Coronary artery (tissue), 2 donors: ENCODE results near the gene HAS3.

Source experiments
- DNase-seq: peaks from one replicate; pipeline ENCODE4 v3.0.0-alpha.2; 2017; ENCODE audit warnings: low spot score
- H3K27ac ChIP-seq, 2 donors: fragments of 200-600 bp; sonication (generic); one replicate each; pipeline ENCODE4 v1.5.1; 2016 to 2019
- H3K4me3 ChIP-seq: fragments of 200-600 bp; sonication (generic); 2 replicates; pipeline ENCODE4 v1.5.1; 2016; ENCODE audit warnings: mild to moderate bottlenecking, moderate library complexity
- CTCF ChIP-seq: fragments of 200-600 bp; sonication (generic); IDR thresholded peaks from one replicate; pipeline ENCODE4 v1.5.1; 2019; ENCODE audit warnings: antibody characterized with exemption

HAS3 gene

GRCh38 chr16:69079697-69080096 is 25.8 kb upstream of the HAS3 start:
- DNase-seq: no peak
- Histone ChIP-seq H3K27ac (no peak overlapping the region), H3K4me3 (no peak overlapping the region)
- no peak for TF ChIP-seq CTCF

- H3K4me3 ChIP-seq: no peak overlapping the region
- no peak overlapping the region for H3K27ac ChIP-seq
- TF ChIP-seq CTCF: no peak
- DNase-seq: no peak
These were observed 22.0 kb upstream of the HAS3 start for GRCh38 chr16:69083306-69083941.

DNA sequence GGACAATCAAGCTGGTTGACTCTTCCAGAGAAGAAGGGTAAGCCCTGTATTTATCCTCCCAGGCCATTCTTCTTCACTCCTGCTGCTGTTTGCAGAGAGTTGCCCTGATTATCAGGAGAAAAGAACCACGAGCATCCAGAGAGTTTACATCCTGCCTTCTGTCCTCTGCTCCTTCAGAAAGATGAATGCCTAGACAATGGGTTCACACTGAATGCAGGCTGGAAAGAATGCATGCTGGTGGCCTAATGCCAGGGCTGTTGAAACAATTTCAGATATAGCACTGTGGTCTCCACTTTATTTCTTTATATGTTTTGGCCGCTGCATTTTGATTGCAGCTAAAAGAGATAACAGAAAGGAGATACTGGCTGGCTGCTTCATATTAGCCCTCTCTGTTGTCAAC is 21.2 kb upstream of the HAS3 start:
- TF ChIP-seq CTCF: no peak
- no peak overlapping the region for H3K4me3 ChIP-seq
- H3K27ac ChIP-seq: no peak overlapping the region
- no peak for DNase-seq

GRCh38 chr16:69085032-69085695 is 20.3 kb upstream of the HAS3 start:
- Histone ChIP-seq H3K27ac (no peak overlapping the region), H3K4me3 (no peak overlapping the region)
- TF ChIP-seq CTCF: no peak
- no peak for DNase-seq

GRCh38 chr16:69087161-69087581 is 18.3 kb upstream of the HAS3 start:
- DNase-seq: no peak
- Histone ChIP-seq H3K4me3 (no peak overlapping the region), H3K27ac (no peak overlapping the region)
- no peak for TF ChIP-seq CTCF

DNA sequence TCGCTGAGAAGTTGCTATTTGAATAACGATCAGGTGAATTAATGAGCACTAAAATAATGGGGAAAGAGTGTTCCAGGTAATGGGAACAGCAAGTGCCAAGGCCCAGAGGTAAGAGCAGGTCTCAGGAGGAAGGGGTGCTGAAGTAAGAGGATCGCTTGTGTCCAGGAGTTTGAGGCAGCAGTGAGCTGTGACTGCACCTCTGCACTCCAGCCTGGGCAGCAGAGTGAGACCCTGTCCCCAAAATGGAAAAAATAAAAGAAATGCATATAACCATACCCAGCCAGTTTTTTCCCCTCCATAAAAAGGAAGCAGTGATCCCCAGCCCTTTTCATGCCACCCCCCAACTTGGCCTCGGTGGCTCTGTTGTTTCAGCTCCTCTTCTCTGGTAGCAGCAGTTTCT is 16.8 kb upstream of the HAS3 start:
- DNase-seq: no peak
- TF ChIP-seq CTCF: no peak
- no peak overlapping the region for H3K4me3 ChIP-seq
- H3K27ac ChIP-seq: no peak overlapping the region
